GM12873 (cell line): Measurements from ENCODE around the gene ZBP1.

Source experiments
- CTCF ChIP-seq: IDR thresholded peaks from 2 replicates; pipeline ENCODE4 v1.5.1; 2012; ENCODE audit warnings: low read depth, mild to moderate bottlenecking, moderate library complexity, low read length, control low read depth; ENCODE audit not compliant: insufficient read depth; ENCODE audit errors: missing control alignments

Gene ZBP1

GRCh38 chr20:57561356-57562279, 58.6 kb downstream of the ZBP1 start:
- TF ChIP-seq CTCF = no peak

GRCh38 chr20:57560554-57561355, 59.5 kb downstream of the ZBP1 start, which contains the start of gene PCK1:
TSS of gene PCK1 (plus strand) at chr20:57561110. CDS start at chr20:57561412, 302 bp downstream.
- no peak for TF ChIP-seq CTCF

- TF ChIP-seq CTCF = no peak
Observed at GRCh38 chr20:57559658-57560553, 60.3 kb downstream of the ZBP1 start.

- no peak for TF ChIP-seq CTCF
Observed at GRCh38 chr20:57559289-57559634, 61.0 kb downstream of the ZBP1 start.

- no peak for TF ChIP-seq CTCF
Observed at GRCh38 chr20:57558614-57559288, 61.5 kb downstream of the ZBP1 start.

- TF ChIP-seq CTCF = no peak
Observed at GRCh38 chr20:57557926-57558613, 62.2 kb downstream of the ZBP1 start.
